Measurements from ENCODE around the gene KASH5. TPM values are rescaled to one million over a fixed set of nuclear protein-coding genes. Genes with fewer than 3 reads are reported as not detected.

Gene KASH5
- total RNA-seq, 1 experiment from 2014 or later, result not detected

DNA sequence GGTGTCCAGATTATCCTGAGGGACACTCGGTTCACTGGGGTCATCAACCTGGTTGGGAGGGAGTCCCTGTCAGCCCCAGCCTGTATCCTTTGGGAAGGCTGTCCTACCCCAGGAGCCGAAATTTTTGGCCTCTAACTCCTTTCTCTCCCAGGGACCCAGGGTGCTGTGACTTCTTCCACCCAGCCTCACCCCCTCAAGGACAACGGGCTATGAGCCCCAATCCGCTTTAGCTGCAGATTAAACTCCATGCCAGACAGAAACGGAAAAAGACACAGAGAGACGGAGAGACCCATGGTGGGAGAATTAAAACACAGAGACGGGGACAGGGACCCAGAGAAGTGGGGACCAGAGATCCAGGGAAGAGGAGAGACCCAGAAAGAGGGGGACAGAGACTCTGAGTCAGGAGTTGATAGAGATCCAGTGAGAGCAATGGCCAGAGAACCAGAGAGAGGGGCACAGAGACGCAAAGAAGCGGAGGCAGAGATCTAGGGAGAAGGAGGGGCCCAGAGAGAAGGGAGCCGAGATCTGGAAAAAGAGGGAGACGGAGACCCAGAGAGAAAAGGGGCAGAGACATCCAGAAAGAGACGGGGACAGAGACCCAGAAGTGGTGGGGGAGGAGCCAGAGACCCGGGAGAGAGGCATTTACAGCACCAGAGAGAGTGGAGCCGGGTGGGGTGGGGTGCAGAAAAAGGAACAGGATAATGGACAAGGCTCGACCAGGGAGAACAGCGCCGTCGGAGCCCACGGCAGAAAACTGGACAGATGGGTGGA lies 52.6 kb downstream of the KASH5 start:
- H3K27me3 Mint-ChIP-seq (ENCODE audit: unreplicated experiment), result peaks cover 75% of the 10 kb centered on the region
- no TSS peak for BruUV-seq (replicated peaks)
- DNase-seq, result no peak
- TF ChIP-seq, protein P1, sequence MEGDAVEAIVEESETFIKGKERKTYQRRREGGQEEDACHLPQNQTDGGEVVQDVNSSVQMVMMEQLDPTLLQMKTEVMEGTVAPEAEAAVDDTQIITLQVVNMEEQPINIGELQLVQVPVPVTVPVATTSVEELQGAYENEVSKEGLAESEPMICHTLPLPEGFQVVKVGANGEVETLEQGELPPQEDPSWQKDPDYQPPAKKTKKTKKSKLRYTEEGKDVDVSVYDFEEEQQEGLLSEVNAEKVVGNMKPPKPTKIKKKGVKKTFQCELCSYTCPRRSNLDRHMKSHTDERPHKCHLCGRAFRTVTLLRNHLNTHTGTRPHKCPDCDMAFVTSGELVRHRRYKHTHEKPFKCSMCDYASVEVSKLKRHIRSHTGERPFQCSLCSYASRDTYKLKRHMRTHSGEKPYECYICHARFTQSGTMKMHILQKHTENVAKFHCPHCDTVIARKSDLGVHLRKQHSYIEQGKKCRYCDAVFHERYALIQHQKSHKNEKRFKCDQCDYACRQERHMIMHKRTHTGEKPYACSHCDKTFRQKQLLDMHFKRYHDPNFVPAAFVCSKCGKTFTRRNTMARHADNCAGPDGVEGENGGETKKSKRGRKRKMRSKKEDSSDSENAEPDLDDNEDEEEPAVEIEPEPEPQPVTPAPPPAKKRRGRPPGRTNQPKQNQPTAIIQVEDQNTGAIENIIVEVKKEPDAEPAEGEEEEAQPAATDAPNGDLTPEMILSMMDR (IDR thresholded peaks at IDR 0.05; ENCODE audit: unreplicated experiment), result no peak
- H3K36me3 Mint-ChIP-seq (ENCODE audit: insufficient read depth, unreplicated experiment), result peaks cover 39% of the 10 kb centered on the region
- CTCF ChIA-PET, result interaction anchor here (0.5 to 0.6 kb wide), 2 partner anchors 40 to 207 kb away, joined by 3 to 4 read pairs; no protein-coding TSS in a partner anchor
- H3K4me3 Mint-ChIP-seq (ENCODE audit: low read depth, unreplicated experiment), result peak overlapping the region; percentile 10
- intact Hi-C loops (cut with micrococcal nuclease; ENCODE audit: unreplicated experiment), result no loop called here
- no peak overlapping the region for H3K27ac Mint-ChIP-seq (ENCODE audit: unreplicated experiment)
- no peaks in the 10 kb centered on the region for H3K9me3 Mint-ChIP-seq (ENCODE audit: low read depth, unreplicated experiment)
- peaks cover 27% of the 10 kb centered on the region for H3K4me1 Mint-ChIP-seq (ENCODE audit: low read depth, unreplicated experiment)

DNA sequence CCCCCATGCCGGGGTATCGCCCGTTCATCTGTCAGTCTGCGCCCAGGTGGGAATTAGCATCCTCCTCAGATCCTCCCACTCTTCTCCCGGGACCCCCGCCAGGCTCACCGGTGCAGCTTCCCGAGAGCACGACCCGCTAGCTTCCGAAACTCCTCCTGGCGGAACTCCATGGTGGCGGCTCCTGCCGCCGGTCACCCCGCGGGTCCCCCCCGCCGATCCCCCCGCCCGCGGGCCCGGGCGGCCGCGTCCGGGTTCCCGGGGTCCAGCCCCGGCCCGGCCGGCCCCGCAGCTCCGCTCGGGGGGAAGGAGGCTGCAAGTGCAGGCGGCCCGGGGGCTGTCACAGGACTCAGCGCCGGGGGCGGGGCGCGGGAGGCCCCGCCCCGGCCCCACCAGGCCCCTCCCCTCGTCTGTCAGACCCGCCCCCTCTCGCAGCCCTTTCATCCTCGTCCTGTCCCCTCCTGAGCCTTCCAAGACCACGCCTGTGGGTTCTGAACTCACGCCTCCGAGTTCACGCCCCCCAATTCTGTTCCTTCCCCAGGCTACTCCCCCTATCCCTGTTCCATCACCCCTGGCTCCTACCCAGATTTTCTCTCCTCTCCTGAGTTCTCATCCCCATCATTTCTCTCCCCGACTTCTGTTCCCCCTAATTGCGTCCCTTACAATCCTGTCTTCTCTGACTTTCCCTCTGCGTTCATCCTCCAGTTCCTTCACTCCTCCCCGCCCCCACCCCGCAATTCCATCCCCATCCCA lies 53.3 kb downstream of the KASH5 start, which contains the start of gene SLC17A7:
TSS of gene SLC17A7 (minus strand) at position 318 of the 750 bp plus-strand sequence. CDS start at position 170, 148 bp downstream.
- intact Hi-C loops (cut with micrococcal nuclease; ENCODE audit: unreplicated experiment), result no loop called here
- CTCF ChIA-PET, result interaction anchor here (0.6 to 1.5 kb wide), 4 partner anchors 15 to 214 kb away, joined by 3 to 6 read pairs (median 4); no protein-coding TSS in a partner anchor
- Mint-ChIP-seq H3K4me3 (ENCODE audit: low read depth, unreplicated experiment) (peak within 1 kb of the TSS; percentile 73), H3K27me3 (ENCODE audit: unreplicated experiment) (peaks cover 68% of the 10 kb centered on the region), H3K4me1 (ENCODE audit: low read depth, unreplicated experiment) (peaks cover 27% of the 10 kb centered on the region), H3K27ac (ENCODE audit: unreplicated experiment) (no peak within 1 kb of the TSS), H3K36me3 (ENCODE audit: insufficient read depth, unreplicated experiment) (peaks cover 33% of the 10 kb centered on the region), H3K9me3 (ENCODE audit: low read depth, unreplicated experiment) (no peaks in the 10 kb centered on the region)
- no peak for DNase-seq
- TF ChIP-seq, protein P1 (IDR thresholded peaks at IDR 0.05; ENCODE audit: unreplicated experiment), result no peak
- no TSS peak for BruUV-seq (replicated peaks)

DNA sequence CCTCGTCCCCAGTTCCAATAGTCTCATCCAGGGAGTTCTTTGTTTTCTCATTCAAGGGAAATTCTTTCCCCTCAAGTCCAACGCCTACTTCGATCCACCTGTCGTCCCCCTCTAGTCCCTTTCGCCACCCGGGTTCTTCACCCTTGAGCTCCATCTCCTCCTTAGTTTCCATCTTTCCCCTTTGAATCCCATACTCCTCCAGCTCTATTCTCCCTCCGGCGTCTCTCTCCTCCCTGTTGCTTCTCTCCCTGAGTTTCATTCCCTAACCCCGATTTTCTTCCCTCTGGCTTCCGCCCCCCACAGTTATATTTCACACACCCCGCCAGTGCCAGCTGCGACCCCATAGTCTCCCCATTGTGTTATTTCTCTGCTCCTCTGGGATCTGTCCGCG lies 53.9 kb downstream of the KASH5 start:
- CTCF ChIA-PET, result interaction anchor here (0.6 to 1.5 kb wide), 6 partner anchors 11 to 214 kb away, joined by 3 to 6 read pairs (median 4); partner anchors contain the start of gene ALDH16A1

DNA sequence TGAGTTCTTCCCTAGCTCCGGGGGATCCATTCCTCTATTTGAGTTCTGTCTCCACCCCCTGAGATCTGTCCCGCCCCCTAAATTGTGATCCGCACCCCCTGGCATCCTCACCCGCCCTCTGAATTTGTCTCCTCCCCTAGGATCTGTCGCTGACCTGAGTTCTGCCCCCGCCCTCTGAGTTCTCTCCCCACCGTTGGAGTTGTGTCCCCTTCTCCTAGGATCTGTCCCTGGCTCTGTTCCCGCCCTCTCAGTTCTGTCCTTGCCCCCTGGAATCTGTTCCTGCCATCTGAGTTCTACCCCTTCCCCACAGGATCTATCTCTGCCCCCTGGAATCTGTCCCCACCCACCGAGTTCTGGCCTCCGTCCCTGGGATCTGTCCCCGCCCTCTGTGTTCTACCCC lies 54.3 kb downstream of the KASH5 start:
- intact Hi-C loops (cut with micrococcal nuclease; ENCODE audit: unreplicated experiment), result no loop called here
- peaks cover 27% of the 10 kb centered on the region for H3K4me1 Mint-ChIP-seq (ENCODE audit: low read depth, unreplicated experiment)
- no peak overlapping the region for H3K27ac Mint-ChIP-seq (ENCODE audit: unreplicated experiment)

More for the DNA sequence above, 53.9 kb downstream of the KASH5 start:
- TF ChIP-seq, protein P1 (IDR thresholded peaks at IDR 0.05; ENCODE audit: unreplicated experiment), result no peak
- no peak for DNase-seq
- H3K4me3 Mint-ChIP-seq (ENCODE audit: low read depth, unreplicated experiment), result peak overlapping the region; percentile 73
- H3K4me1 Mint-ChIP-seq (ENCODE audit: low read depth, unreplicated experiment), result peaks cover 27% of the 10 kb centered on the region
- H3K27me3 Mint-ChIP-seq (ENCODE audit: unreplicated experiment), result peaks cover 62% of the 10 kb centered on the region
- intact Hi-C loops (cut with micrococcal nuclease; ENCODE audit: unreplicated experiment), result no loop called here
- no peak overlapping the region for H3K27ac Mint-ChIP-seq (ENCODE audit: unreplicated experiment)
- BruUV-seq (replicated peaks), result no TSS peak
- peaks cover 33% of the 10 kb centered on the region for H3K36me3 Mint-ChIP-seq (ENCODE audit: insufficient read depth, unreplicated experiment)
- no peaks in the 10 kb centered on the region for H3K9me3 Mint-ChIP-seq (ENCODE audit: low read depth, unreplicated experiment)

More for the DNA sequence above, 54.3 kb downstream of the KASH5 start:
- CTCF ChIA-PET, result interaction anchor here (0.5 to 1.5 kb wide), 13 partner anchors 10 to 345 kb away, joined by 3 to 14 read pairs (median 5); partner anchors contain the start of genes ALDH16A1 and PIH1D1
- TF ChIP-seq, protein P1 (IDR thresholded peaks at IDR 0.05; ENCODE audit: unreplicated experiment), result no peak
- no TSS peak for BruUV-seq (replicated peaks)
- H3K36me3 Mint-ChIP-seq (ENCODE audit: insufficient read depth, unreplicated experiment), result peaks cover 37% of the 10 kb centered on the region
- peaks cover 58% of the 10 kb centered on the region for H3K27me3 Mint-ChIP-seq (ENCODE audit: unreplicated experiment)
- peak overlapping the region; percentile 73 for H3K4me3 Mint-ChIP-seq (ENCODE audit: low read depth, unreplicated experiment)
- DNase-seq, result peak; percentile 32
- no peaks in the 10 kb centered on the region for H3K9me3 Mint-ChIP-seq (ENCODE audit: low read depth, unreplicated experiment)
